PC-3 (cell line): ENCODE data around the gene APBA2. TPM values are rescaled to one million over a fixed set of nuclear protein-coding genes. Genes with fewer than 3 reads are reported as not detected.

Source experiments
- ATAC-seq: fragments of 200-7000 bp; cut with Tn5 transposase; 2 replicates; pipeline ENCODE4 v1.9.1; 2020; ENCODE audit warnings: mild to moderate bottlenecking, moderate library complexity
- BruUV-seq: library from RNA; stranded (reverse); fragments of 400-500 nt; replicated peaks from 2 replicates; lab custom pipeline; 2021; lab: Mats Ljungman, UMichigan
- CTCF ChIA-PET: fragments of 300-600 bp; sonication (Branson Sonifier 250); formaldehyde crosslinking; loops from one replicate; lab custom pipeline; 2022; ENCODE audit warnings: antibody characterized with exemption; lab: Charles Lee
- POLR2A ChIA-PET: fragments of 300-600 bp; sonication (Branson Sonifier 250); formaldehyde crosslinking; loops from one replicate; lab custom pipeline; 2022; ENCODE audit warnings: antibody characterized with exemption; ENCODE audit not compliant: unreplicated experiment; lab: Charles Lee
- DNase-seq: peaks from one replicate; pipeline ENCODE4 v3.0.0-alpha.2; 2015
- H2AFZ ChIP-seq: fragments of 300-600 bp; sonication (generic); 2 replicates; pipeline ENCODE4 v1.6.0; 2016; ENCODE audit warnings: antibody characterized with exemption, low read length
- H3F3A ChIP-seq: fragments of 300-600 bp; sonication (generic); one replicate; pipeline ENCODE4 v1.6.0; 2017; ENCODE audit warnings: antibody characterized with exemption, low read length, control low read depth, mild to moderate bottlenecking; ENCODE audit not compliant: unreplicated experiment
- H3K27ac ChIP-seq: fragments of 300-600 bp; sonication (generic); 2 replicates; pipeline ENCODE4 v1.5.1; 2016; ENCODE audit warnings: mild to moderate bottlenecking, low read length
- H3K27me3 ChIP-seq: fragments of 300-600 bp; sonication (generic); 2 replicates; pipeline ENCODE4 v1.6.1; 2016; ENCODE audit warnings: low read length, mixed read lengths
- H3K36me3 ChIP-seq: fragments of 300-600 bp; sonication (generic); 2 replicates; pipeline ENCODE4 v1.6.1; 2016; ENCODE audit warnings: low read depth, mixed run types, low read length, mixed read lengths
- H3K4me1 ChIP-seq: fragments of 300-600 bp; sonication (generic); 2 replicates; pipeline ENCODE4 v1.5.1; 2016; ENCODE audit warnings: low read length; ENCODE audit not compliant: insufficient read depth
- H3K4me2 ChIP-seq: fragments of 300-600 bp; sonication (generic); 2 replicates; pipeline ENCODE4 v1.6.0; 2016; ENCODE audit warnings: low read length
- H3K4me3 ChIP-seq: fragments of 300-600 bp; sonication (generic); 2 replicates; pipeline ENCODE4 v1.5.1; 2016; ENCODE audit warnings: mild to moderate bottlenecking, low read length, mixed read lengths
- H3K79me2 ChIP-seq: fragments of 300-600 bp; sonication (generic); 2 replicates; pipeline ENCODE4 v1.6.1; 2017; ENCODE audit warnings: low read length, mixed read lengths
- H3K9ac ChIP-seq: fragments of 300-600 bp; sonication (generic); 2 replicates; pipeline ENCODE4 v1.6.0; 2016; ENCODE audit warnings: mild to moderate bottlenecking, low read length
- H3K9me2 ChIP-seq: fragments of 300-600 bp; sonication (generic); replicated peaks from 2 replicates; pipeline ENCODE4 v1.6.1; 2016; ENCODE audit warnings: mixed run types, low read length, mixed read lengths
- H3K9me3 ChIP-seq: fragments of 300-600 bp; sonication (generic); 2 replicates; pipeline ENCODE4 v1.6.1; 2016; ENCODE audit warnings: low read length, mixed read lengths
- H4K20me1 ChIP-seq: fragments of 300-600 bp; sonication (generic); 2 replicates; pipeline ENCODE4 v1.6.1; 2016; ENCODE audit warnings: low read length, mixed read lengths
- CTCF ChIP-seq: fragments of 300-600 bp; sonication (generic); conservative IDR thresholded peaks from 2 replicates; pipeline ENCODE4 v1.5.1; 2017; ENCODE audit warnings: antibody characterized with exemption, low read depth, mild to moderate bottlenecking, low read length
- EZH2 ChIP-seq: fragments of 300-600 bp; sonication (generic); IDR thresholded peaks from one replicate; pipeline ENCODE4 v1.6.1; 2017; ENCODE audit warnings: antibody characterized with exemption, mild to moderate bottlenecking, low read length; ENCODE audit not compliant: unreplicated experiment
- EZH2phosphoT487 ChIP-seq: fragments of 300-600 bp; sonication (generic); IDR thresholded peaks from 2 replicates; pipeline ENCODE4 v1.6.1; 2018; ENCODE audit warnings: mild to moderate bottlenecking, antibody characterized with exemption, low read length, borderline replicate concordance
- intact Hi-C: fragments of 100-400 bp; cut with micrococcal nuclease; formaldehyde crosslinking; loops from 2 replicates; pipeline ENCODE4 v1.9.0; 2023
- total RNA-seq: library from RNA; depleted of rRNA; stranded (reverse); fragments of >200 nt; gene quantifications from 2 replicates; pipeline ENCODE4 v1.2.3, GENCODE V29; 2014

Gene APBA2
- total RNA-seq, 1 experiment from 2014 or later = 61.7 TPM

- H3K4me1 ChIP-seq = peaks cover 23% of the 10 kb centered on the region
- no peak overlapping the region for H3K4me3 ChIP-seq
- ATAC-seq (no peak), DNase-seq (no peak)
- H3K36me3 ChIP-seq = no peaks in the 10 kb centered on the region
- H3K9ac ChIP-seq = no peak overlapping the region
- no peaks in the 10 kb centered on the region for H3K9me2 ChIP-seq
- no peaks in the 10 kb centered on the region for H4K20me1 ChIP-seq
- ChIA-PET CTCF (no interaction called here), POLR2A (no interaction called here)
- H3F3A ChIP-seq = no peaks in the 10 kb centered on the region
- H3K79me2 ChIP-seq = peaks cover 76% of the 10 kb centered on the region
- H2AFZ ChIP-seq = no peak overlapping the region
- no peak overlapping the region for H3K4me2 ChIP-seq
- no peaks in the 10 kb centered on the region for H3K27me3 ChIP-seq
- intact Hi-C loops = no loop called here
- TF ChIP-seq EZH2 (no peak), CTCF (no peak), EZH2phosphoT487 (no peak)
- no peak overlapping the region for H3K27ac ChIP-seq
- no TSS peak for BruUV-seq
- H3K9me3 ChIP-seq = no peaks in the 10 kb centered on the region
Observed at GRCh38 chr15:28895566-28895965, 9.8 kb downstream of the APBA2 start.

GRCh38 chr15:28896951-28897350, 11.2 kb downstream of the APBA2 start:
- no peak overlapping the region for H2AFZ ChIP-seq
- peak overlapping the region; percentile 29; the same call in 1 of the 2 replicates for H3K27ac ChIP-seq
- H3K9me3 ChIP-seq = no peaks in the 10 kb centered on the region
- no TSS peak for BruUV-seq
- ATAC-seq (peak; percentile 90), DNase-seq (peak; percentile 83)
- no peaks in the 10 kb centered on the region for H3K36me3 ChIP-seq
- no peaks in the 10 kb centered on the region for H3F3A ChIP-seq
- CTCF ChIA-PET = no interaction called here
- no peak overlapping the region for H3K9ac ChIP-seq
- peak overlapping the region; percentile 22; the same call in 1 of the 2 replicates for H3K4me2 ChIP-seq
- no peak overlapping the region for H3K4me3 ChIP-seq
- no peaks in the 10 kb centered on the region for H4K20me1 ChIP-seq
- H3K27me3 ChIP-seq = no peaks in the 10 kb centered on the region
- TF ChIP-seq EZH2phosphoT487 (no peak), EZH2 (no peak), CTCF (no peak)
- intact Hi-C loops = no loop called here
- POLR2A ChIA-PET = no interaction called here
- H3K4me1 ChIP-seq = peaks cover 17% of the 10 kb centered on the region
- H3K9me2 ChIP-seq = no peaks in the 10 kb centered on the region
- H3K79me2 ChIP-seq = peaks cover 74% of the 10 kb centered on the region

- H3K9ac ChIP-seq = no peak overlapping the region
- H3K79me2 ChIP-seq = peaks cover 76% of the 10 kb centered on the region
- no peak for ATAC-seq
- no peak overlapping the region for H2AFZ ChIP-seq
- DNase-seq = no peak
- no peaks in the 10 kb centered on the region for H3K27me3 ChIP-seq
- CTCF ChIA-PET = no interaction called here
- no peak overlapping the region for H3K27ac ChIP-seq
- H3K4me3 ChIP-seq = no peak overlapping the region
- intact Hi-C loops = no loop called here
- TF ChIP-seq CTCF = no peak
- no peak for TF ChIP-seq EZH2phosphoT487
- TF ChIP-seq EZH2 = no peak
- peaks cover 14% of the 10 kb centered on the region for H3K4me1 ChIP-seq
- H4K20me1 ChIP-seq = no peaks in the 10 kb centered on the region
- POLR2A ChIA-PET = no interaction called here
- no peaks in the 10 kb centered on the region for H3K36me3 ChIP-seq
- H3K9me2 ChIP-seq = no peaks in the 10 kb centered on the region
- BruUV-seq = no TSS peak
- no peak overlapping the region for H3K4me2 ChIP-seq
- no peaks in the 10 kb centered on the region for H3F3A ChIP-seq
- H3K9me3 ChIP-seq = no peaks in the 10 kb centered on the region
Observed at GRCh38 chr15:28897861-28898585, 12.2 kb downstream of the APBA2 start.
